NK-92 treated with Interleukin-12 subunit alpha and Interleukin-12 subunit beta, amount 100 ng/mL, for 24 hours (cell line): Measurements from ENCODE around the gene TANGO2.

ENCODE experiments used
- DNase-seq: peaks from one replicate; lab custom pipeline; 2025; lab: John Stamatoyannopoulos, UW

The TANGO2 gene

DNA sequence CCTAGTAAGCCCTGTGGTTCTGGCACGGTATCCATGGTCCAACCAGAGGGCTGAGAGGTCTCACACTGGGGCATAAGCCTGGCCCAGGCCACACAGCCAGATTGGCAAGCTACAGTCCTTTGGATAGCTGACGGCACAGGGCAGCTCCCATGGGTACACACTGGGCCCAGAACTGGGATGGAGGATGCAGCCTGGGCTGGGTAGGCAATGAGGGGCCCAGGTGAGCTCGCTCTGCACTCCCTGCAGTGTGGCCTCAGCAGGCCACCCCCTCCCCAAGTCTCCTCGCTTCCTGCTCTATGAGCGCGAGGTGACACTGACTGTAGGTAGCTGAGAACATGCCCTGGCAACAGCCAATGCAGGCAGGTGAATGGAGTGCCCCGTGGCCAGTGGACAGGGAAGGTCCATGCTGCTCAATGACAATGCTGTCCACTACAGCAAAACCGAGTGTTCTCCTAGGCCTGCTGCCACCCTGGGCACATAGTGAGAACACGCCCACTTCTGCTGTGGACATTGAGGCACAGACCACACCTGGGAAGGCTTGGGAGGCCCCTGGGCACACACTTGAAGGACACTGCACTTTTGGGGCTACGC lies 8.1 kb upstream of the TANGO2 start:
- DNase-seq = no peak

- DNase-seq = no peak
These were observed 7.5 kb upstream of the TANGO2 start for GRCh38 chr22:20013382-20013871.

- no peak for DNase-seq
These were observed 6.3 kb upstream of the TANGO2 start for GRCh38 chr22:20014526-20015186.

GRCh38 chr22:20015187-20015625 lies 5.7 kb upstream of the TANGO2 start:
- DNase-seq = no peak

GRCh38 chr22:20015971-20016733 lies 4.8 kb upstream of the TANGO2 start:
- no peak for DNase-seq

GRCh38 chr22:20016734-20017621 lies 3.9 kb upstream of the TANGO2 start, which contains the start of gene ARVCF:
Gene ARVCF, minus strand, starts transcription at chr22:20016823. Its CDS starts 26,029 bp downstream, at chr22:19990794.
- peak; percentile 35 for DNase-seq

GRCh38 chr22:20017622-20017958 lies 3.3 kb upstream of the TANGO2 start:
- DNase-seq = no peak

DNA sequence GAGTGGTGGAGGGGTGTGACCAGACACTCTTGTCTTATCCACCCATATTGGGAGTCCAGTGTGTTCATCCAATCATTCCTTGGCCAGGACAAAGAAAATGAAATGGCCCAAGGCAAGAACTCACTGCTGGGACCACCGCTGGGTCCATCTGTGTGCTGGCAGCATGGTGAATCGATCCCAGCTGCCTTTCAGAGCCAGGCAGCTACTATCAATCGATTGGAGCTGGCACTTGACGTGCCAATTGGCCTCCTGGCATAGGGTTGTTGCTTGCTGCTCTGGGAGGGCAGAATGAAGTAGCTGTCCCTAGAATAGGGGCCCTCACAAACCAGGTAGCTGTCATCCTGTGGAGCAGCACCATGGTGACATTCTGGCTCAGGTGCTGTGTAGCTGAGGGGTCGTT lies 2.9 kb upstream of the TANGO2 start:
- DNase-seq = no peak

DNA sequence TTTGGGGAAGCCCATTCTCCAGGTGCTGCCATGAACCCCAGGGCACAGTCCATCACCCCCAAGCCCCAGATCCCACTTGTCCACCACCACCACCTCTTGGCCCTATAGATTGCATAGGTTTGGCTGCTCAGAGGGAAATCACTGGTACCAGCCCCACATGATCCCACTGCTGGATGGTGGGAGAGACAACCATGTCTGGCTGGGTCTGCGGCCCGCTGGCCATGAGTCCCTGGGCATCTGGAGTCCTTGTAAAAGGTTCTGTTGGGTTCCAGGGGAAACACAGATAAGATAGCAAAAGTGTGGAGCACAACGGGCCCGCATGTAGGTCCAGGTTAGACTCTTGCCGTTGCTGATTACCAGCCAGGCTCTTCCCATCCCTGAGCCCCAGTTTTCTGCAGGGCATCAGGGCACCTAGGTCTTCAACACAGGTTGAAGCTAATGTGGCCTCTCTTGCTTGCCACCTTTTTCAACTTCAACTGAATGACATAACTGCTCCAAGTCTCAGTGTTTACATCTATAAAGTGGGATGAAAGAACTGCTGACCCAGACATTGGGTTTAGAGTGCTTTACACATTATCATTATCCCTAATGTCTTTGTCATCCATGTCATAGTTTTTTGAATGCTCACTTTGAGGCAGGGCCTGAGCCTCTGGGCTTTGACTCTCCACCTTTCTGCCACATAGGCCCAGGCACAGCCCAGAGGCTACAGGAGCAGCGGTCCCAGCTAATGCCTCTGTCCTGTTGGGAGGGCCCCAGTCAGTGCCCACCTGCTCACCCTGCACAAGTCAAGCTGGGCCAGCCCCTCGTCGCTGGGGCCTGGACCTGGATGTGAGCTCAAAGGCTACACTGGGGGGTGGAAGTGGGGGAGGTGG lies 1.0 kb upstream of the TANGO2 start:
- no peak for DNase-seq

DNA sequence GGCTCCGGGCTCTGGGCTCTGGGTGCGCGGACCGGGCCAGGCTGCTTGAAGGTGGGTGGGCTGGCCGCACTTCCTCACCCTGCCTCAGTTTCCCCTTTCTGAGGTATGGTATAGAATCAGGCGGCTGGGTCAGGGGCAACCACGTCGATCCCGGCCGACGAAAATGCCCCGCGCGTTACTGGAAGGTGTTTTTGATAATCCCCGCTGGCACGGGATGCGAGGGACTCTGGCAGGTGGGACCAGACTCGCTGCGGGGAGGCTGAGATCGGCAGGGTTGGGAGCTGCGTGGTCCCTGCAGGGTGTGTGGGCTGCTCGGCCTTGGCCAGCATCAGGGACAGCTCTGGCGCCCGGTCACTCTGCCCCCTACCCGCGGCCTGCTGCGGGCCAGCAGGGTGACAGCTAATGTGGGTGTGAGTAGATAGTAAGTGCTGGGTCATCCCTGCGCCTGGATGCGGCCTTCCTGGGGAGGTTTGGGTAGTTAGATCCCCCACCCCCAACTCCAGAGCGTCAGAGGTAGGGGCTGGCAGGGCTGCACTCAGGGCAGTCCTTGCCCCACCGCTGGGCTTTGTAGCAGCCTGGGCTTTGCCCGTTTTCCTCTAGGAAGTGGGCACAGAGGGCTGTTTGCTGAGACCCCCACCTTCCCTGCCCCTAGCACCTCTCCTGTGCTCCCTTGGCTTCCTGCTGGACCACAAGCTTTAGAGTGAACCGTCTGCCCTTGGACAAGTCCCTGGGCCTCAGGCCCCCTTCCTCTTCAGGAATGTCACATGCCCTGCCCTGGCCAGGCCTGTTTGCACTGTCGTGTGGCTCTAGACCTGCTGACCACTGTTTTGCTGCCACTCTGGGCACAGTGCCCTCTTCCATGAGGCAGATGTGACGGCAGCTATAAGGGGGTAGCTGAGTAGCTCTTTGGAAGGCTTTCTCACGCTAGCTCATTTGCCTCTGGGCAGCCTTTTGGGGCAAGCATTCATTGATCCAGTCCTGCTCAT lies 579 bp downstream of the TANGO2 start:
- no peak for DNase-seq

DNA sequence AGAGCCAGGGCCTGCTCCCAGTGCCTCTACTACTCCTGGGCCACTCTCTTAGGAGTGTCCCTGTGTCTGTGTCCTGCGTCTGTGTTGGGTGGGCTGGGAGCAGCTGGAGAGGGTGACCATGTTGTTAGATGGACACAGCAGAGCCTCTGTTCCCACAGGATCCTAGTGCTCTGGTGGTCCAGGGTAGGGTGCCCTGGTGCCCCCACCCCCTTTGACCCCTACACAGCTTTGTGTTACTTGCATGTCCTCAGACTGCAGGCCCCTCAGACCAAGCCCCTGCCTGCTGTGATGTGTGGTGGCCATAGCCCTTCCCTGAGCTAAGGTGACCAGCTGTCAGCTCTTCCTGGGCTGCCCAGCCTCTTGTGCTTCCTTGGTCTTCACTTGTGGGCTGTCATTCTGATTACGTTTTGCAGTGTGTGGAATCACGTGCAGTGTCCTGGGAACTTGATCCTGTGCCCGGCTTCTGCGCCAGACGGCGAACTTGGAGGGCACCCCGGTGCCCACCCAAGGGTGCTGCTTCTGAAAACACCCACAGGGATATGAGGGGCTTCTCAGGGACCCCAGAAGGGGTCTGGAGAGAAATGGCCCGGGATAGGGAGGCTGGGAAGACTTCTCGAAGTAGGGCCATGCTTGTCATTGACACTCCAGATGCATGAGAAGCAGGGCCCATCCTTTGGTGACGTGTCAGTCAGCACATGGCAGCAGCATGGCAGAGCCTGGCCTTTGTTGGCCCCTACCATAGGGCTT lies 1.5 kb downstream of the TANGO2 start:
- no peak for DNase-seq

GRCh38 chr22:20022978-20023613 lies 2.2 kb downstream of the TANGO2 start:
- no peak for DNase-seq

- no peak for DNase-seq
These were observed 3.3 kb downstream of the TANGO2 start for GRCh38 chr22:20024225-20024624.

DNA sequence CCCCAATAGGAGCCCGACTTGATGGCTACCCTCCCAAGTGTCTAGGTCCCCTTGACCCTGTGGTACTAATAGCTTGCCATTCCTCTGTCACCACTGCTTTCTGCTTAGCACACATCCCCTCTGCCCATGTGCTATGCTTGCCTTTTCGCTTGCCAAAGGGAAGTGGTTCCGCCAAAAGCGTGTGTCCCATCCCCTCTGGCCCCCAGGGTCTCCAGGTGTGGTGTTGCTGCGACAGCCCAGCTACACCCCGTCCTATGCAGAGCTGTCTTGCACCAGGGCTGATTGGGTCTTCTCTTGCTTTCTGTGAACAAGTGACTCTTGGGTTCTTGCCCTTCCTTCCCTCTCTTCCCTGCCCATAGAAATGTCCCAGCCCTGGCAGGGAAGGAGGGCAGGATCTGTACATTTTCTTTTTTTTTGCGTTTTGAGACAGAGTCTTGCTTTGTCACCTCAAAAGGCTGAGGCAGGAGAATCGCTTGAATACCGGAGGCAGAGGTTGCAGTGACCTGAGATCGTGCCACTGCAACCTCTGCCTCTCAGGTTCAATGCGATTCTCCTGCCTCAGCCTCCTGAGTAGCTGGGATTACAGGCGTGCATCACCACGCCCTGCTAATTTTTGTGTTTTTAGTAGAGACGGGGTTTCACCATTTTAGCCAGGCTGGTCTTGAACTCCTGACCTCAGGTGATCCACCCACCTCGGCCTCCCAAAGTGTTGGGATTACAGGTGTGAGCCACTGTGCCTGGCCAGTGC lies 3.9 kb downstream of the TANGO2 start:
- DNase-seq = no peak

DNA sequence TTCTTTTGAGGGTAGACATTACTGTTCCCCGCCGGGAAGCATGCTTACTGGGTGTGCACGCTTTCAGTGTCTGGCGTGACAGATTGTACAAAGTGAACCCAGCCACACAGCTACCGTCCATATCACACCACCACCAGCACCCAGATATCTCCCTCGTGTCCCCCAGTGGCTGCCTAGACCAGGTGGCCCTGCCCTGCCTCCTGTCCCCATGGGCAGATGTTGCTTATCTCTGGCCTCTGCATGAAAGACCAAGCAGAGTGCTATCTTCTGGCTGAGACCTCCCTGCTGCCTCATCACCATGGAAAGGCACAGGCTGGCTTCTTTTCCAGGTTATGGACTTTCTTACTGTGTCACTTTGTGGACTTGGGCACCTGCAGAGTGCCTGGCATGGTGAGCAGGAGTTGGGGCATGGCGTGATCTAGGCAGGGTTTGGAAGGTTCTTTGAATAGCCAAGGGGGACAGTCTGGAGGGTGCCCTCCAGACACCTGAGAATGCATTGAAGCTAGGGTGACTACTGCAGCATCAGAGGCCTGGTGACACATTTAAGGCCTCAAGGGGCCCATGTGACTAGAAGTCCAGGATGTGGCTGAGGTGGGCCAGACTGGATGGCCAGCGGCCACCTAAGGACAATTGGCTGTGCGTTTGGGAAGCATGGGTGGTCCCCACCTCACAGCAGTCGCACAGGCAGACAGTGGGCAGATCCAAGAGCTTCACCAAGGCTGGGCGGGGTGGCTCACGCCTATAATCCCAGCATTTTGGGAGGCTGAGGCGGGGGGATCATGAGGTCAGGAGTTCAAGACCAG lies 4.7 kb downstream of the TANGO2 start:
- DNase-seq = no peak

DNA sequence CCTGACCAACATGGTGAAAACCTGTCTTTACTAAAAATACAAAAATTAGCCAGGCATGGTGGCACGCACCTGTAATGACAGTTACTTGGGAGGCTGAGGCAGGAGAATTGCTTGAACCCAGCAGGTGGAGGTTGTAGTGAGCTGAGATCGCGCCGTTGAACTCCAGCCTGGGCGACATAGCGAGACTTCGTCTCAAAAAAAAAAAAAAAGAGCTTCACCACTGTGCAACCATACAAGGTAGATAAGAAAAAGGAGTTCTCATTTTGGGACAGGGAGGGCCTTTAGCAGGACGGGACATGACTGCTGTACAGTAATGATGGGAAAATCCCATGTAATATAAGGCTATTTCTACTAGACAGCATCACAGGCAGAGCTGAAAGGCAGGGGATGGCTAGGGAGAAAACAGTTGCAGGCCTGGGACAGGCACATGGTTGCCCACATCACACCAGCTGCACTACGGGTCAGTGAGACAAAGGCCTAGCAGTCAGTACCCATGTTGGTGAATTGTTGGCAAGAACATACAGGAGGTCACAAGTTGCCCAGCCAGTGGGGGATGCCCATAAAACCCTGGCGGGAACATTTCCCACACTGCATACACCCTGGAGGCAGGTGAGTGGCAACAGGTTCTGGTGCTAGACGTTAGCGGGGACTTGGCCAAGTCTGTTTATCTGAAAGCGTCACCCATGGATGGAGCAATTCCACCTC lies 5.4 kb downstream of the TANGO2 start:
- DNase-seq = no peak
